SK-N-SH (cell line): ENCODE results near the gene DCBLD1. TPM values are rescaled to one million over a fixed set of nuclear protein-coding genes. Genes with fewer than 3 reads are reported as not detected.

Source experiments
- CTCF ChIA-PET: fragments of 300-600, 350-600 bp; formaldehyde crosslinking; extraction: SDS; loops from one replicate; lab custom pipeline; 2021; lab: Yijun Ruan, JAX
- POLR2A ChIA-PET: fragments of 350-600 bp; sonication (Branson Sonifier 250); formaldehyde crosslinking; extraction: SDS; loops from one replicate; lab custom pipeline; 2020; ENCODE audit warnings: antibody characterized with exemption, inconsistent platforms; lab: Yijun Ruan, JAX
- DNase-seq: peaks from one replicate; pipeline ENCODE4 v3.0.0; 2012
- H2AFZ ChIP-seq: fragments of 200-600 bp; sonication (generic); 2 replicates; pipeline ENCODE4 v1.8.1; 2016; ENCODE audit warnings: antibody characterized with exemption, mild to moderate bottlenecking, low read depth
- H3F3A ChIP-seq: fragments of 200-600 bp; sonication (generic); replicated peaks from 2 replicates; pipeline ENCODE3; 2016; ENCODE audit warnings: antibody characterized with exemption, mild to moderate bottlenecking; ENCODE audit not compliant: insufficient read depth
- H3K27ac ChIP-seq, 2 experiments: fragments of 200-500 bp in 1 of 2; fragments of 200-600 bp in 1 of 2; sonication (Bioruptor generic) in 1 of 2; sonication (generic), shearing (Covaris generic) in 1 of 2; 2 replicates each; pipeline versions ENCODE4 v1.5.1 to v1.6.1; 2014 to 2016; ENCODE audit warnings: low read depth in 2 of 2, inconsistent platforms in 1 of 2, low read length in 1 of 2, mild to moderate bottlenecking in 1 of 2, mixed read lengths in 1 of 2
- H3K27me3 ChIP-seq: fragments of 200-600 bp; sonication (generic), shearing (Covaris generic); 2 replicates; pipeline ENCODE4 v1.6.1; 2016; ENCODE audit warnings: mixed run types; ENCODE audit not compliant: insufficient read depth
- H3K36me3 ChIP-seq, 2 experiments: fragments of 200-500 bp in 1 of 2; fragments of 200-600 bp in 1 of 2; sonication (Bioruptor generic) in 1 of 2; sonication (generic) in 1 of 2; replicated peaks in 1 of 2; 2 replicates each; pipeline versions ENCODE3 to v1.5.1; 2014 to 2016; ENCODE audit warnings: low read length in 1 of 2, mild to moderate bottlenecking in 1 of 2; ENCODE audit not compliant: insufficient read depth in 2 of 2, control insufficient read depth in 1 of 2
- H3K4me1 ChIP-seq, 2 experiments: fragments of 200-500 bp in 1 of 2; fragments of 200-600 bp in 1 of 2; sonication (Bioruptor generic) in 1 of 2; sonication (generic), shearing (Covaris generic) in 1 of 2; 2 replicates each; pipeline versions ENCODE4 v1.5.1 to v1.6.1; 2014 to 2016; ENCODE audit warnings: low read depth in 1 of 2, low read length in 1 of 2, mixed run types in 1 of 2; ENCODE audit not compliant: insufficient read depth in 2 of 2, control insufficient read depth in 1 of 2
- H3K4me2 ChIP-seq: fragments of 200-600 bp; sonication (generic), shearing (Covaris generic); 2 replicates; pipeline ENCODE4 v1.6.1; 2017; ENCODE audit warnings: mixed run types
- H3K4me3 ChIP-seq, 2 experiments: fragments of 200-500 bp in 1 of 2; fragments of 200-600 bp in 1 of 2; sonication (Bioruptor generic) in 1 of 2; sonication (generic), shearing (Covaris generic) in 1 of 2; 2 replicates each; pipeline versions ENCODE4 v1.5.1 to v1.8.1; 2014 to 2016; ENCODE audit warnings: low read depth in 2 of 2, inconsistent platforms in 1 of 2, low read length in 1 of 2, mild to moderate bottlenecking in 1 of 2, mixed read lengths in 1 of 2, moderate library complexity in 1 of 2
- H3K79me2 ChIP-seq: fragments of 200-600 bp; sonication (generic); 2 replicates; pipeline ENCODE4 v1.8.1; 2017; ENCODE audit warnings: mild to moderate bottlenecking; ENCODE audit not compliant: insufficient read depth
- H3K9ac ChIP-seq: fragments of 200-600 bp; sonication (generic); 2 replicates; pipeline ENCODE4 v1.6.1; 2017; ENCODE audit warnings: mixed run types
- H3K9me2 ChIP-seq: fragments of 200-600 bp; sonication (generic); 2 replicates; pipeline ENCODE4 v1.6.1; 2017; ENCODE audit warnings: mixed run types
- H3K9me3 ChIP-seq: fragments of 200-600 bp; sonication (generic); 2 replicates; pipeline ENCODE4 v1.6.1; 2017; ENCODE audit warnings: mixed run types, mild to moderate bottlenecking, moderate library complexity
- H4K20me1 ChIP-seq: fragments of 200-600 bp; sonication (generic); 2 replicates; pipeline ENCODE4 v1.6.1; 2017; ENCODE audit warnings: mild to moderate bottlenecking, mixed run types; ENCODE audit not compliant: insufficient read depth
- CHD2 ChIP-seq: fragments of 150-350 bp; IDR thresholded peaks from 2 replicates; pipeline ENCODE4 v1.6.1; 2018; ENCODE audit warnings: low read length; ENCODE audit not compliant: partially characterized antibody
- FOXM1 ChIP-seq: IDR thresholded peaks from 2 replicates; pipeline ENCODE4 v1.4.0; 2012; ENCODE audit warnings: low read depth, mild to moderate bottlenecking
- NFIC ChIP-seq: IDR thresholded peaks from 2 replicates; pipeline ENCODE4 v1.4.0; 2012; ENCODE audit warnings: borderline replicate concordance
- REST ChIP-seq: IDR thresholded peaks from 2 replicates; pipeline ENCODE4 v1.6.1; 2012; ENCODE audit warnings: mild to moderate bottlenecking, low read depth, low read length, moderate library complexity
- RFX5 ChIP-seq: IDR thresholded peaks from 2 replicates; pipeline ENCODE4 v1.6.1; 2012; ENCODE audit warnings: mild to moderate bottlenecking, improper control_type of control experiment, low read length
- SIN3A ChIP-seq: IDR thresholded peaks from 2 replicates; pipeline ENCODE4 v1.6.1; 2012; ENCODE audit warnings: low read depth, mild to moderate bottlenecking, low read length, moderate library complexity, borderline replicate concordance
- TAF1 ChIP-seq: IDR thresholded peaks from 2 replicates; pipeline ENCODE4 v1.6.1; 2012; ENCODE audit warnings: low read depth, mild to moderate bottlenecking, low read length, moderate library complexity, borderline replicate concordance
- YY1 ChIP-seq: IDR thresholded peaks from 2 replicates; pipeline ENCODE4 v1.4.0; 2012; ENCODE audit warnings: low read depth, mild to moderate bottlenecking
- WGBS: methylation state at CpG from one replicate; pipeline ENCODE4 v1.1.6; 2017; ENCODE audit warnings: low lambda C conversion rate; 5-methylcytosine and 5-hydroxymethylcytosine counted together
- polyA plus RNA-seq, 3 experiments: library from polyadenylated mRNA; depleted of rRNA; stranded (reverse); fragments of >200 nt; gene quantifications; 2 replicates each; pipeline ENCODE4 v1.2.3, GENCODE V29; 2012
- TF ChIP-seq, protein P1 (sequence below): fragments of 150-350 bp; IDR thresholded peaks from 2 replicates; pipeline ENCODE4 v1.6.1; 2017; ENCODE audit warnings: antibody characterized with exemption, low read length, low read depth, borderline replicate concordance
- TF ChIP-seq, protein P2 (sequence below): IDR thresholded peaks from 2 replicates; pipeline ENCODE4; 2012
- TF ChIP-seq, protein P3 (sequence below): IDR thresholded peaks from 2 replicates; pipeline ENCODE4 v1.4.0; 2012; ENCODE audit warnings: low read depth, borderline replicate concordance
- TF ChIP-seq, protein P4 (sequence below): fragments of 200-600 bp; sonication (generic); IDR thresholded peaks from 2 replicates; pipeline ENCODE4 v1.6.1; 2017; ENCODE audit warnings: antibody characterized with exemption, mild to moderate bottlenecking, moderate library complexity

The DCBLD1 gene
- polyA plus RNA-seq, 1 of the 3 experiments (the other 2 are of a cell fraction) = 82.2 TPM

DNA sequence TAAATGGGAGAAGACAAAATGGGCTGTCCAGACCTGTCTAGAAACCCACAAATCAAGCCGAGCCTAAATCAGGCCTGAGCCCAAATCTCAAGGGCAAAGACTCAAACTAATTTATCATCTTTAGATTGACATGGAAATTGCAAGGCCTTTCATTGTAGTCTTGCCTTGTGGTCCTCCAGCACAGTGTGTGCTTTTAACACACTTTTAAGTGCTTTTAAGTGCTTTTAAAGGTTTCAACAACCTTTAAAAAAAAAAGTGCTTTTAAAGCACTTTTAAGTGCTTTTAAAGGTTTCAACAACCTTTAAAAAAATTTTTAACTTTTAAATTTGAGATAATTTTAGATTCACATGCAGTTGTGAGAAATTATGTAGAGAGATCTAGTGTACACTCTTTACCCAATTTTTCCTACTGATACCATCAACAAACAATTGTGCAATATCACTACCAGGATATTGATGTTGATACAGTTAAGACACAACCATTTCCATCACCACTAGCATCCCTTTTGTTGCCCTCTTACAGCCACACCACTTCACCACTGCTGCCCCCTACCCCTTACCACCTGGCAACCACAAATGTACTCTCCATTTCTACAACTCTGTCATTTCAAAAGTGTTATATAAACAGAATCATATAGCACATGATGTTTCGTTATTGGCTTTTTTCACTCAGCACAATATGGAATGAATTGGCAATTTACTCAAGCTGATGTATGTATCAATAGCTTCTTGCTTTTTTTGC is 23.1 kb upstream of the DCBLD1 start:
- H3K4me3 ChIP-seq = no peak overlapping the region
- H3K9ac ChIP-seq = no peak overlapping the region
- 40% methylated on average over 2 of the region's 2 CpGs for WGBS
- no peaks in the 10 kb centered on the region for H3K9me3 ChIP-seq
- no peaks in the 10 kb centered on the region for H4K20me1 ChIP-seq
- no peak overlapping the region for H2AFZ ChIP-seq
- no peaks in the 10 kb centered on the region for H3K27me3 ChIP-seq
- POLR2A ChIA-PET = no interaction called here
- H3K27ac ChIP-seq = no peak overlapping the region
- no peaks in the 10 kb centered on the region for H3K9me2 ChIP-seq
- CTCF ChIA-PET = no interaction called here
- TF ChIP-seq, protein P1, sequence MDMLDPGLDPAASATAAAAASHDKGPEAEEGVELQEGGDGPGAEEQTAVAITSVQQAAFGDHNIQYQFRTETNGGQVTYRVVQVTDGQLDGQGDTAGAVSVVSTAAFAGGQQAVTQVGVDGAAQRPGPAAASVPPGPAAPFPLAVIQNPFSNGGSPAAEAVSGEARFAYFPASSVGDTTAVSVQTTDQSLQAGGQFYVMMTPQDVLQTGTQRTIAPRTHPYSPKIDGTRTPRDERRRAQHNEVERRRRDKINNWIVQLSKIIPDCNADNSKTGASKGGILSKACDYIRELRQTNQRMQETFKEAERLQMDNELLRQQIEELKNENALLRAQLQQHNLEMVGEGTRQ = no peak
- TF ChIP-seq FOXM1 (no peak), NFIC (no peak)
- TF ChIP-seq, protein P2, sequence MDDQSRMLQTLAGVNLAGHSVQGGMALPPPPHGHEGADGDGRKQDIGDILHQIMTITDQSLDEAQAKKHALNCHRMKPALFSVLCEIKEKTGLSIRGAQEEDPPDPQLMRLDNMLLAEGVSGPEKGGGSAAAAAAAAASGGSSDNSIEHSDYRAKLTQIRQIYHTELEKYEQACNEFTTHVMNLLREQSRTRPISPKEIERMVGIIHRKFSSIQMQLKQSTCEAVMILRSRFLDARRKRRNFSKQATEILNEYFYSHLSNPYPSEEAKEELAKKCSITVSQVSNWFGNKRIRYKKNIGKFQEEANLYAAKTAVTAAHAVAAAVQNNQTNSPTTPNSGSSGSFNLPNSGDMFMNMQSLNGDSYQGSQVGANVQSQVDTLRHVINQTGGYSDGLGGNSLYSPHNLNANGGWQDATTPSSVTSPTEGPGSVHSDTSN = peak; percentile 24; the same call in 1 of the 2 replicates
- TF ChIP-seq, protein P3, sequence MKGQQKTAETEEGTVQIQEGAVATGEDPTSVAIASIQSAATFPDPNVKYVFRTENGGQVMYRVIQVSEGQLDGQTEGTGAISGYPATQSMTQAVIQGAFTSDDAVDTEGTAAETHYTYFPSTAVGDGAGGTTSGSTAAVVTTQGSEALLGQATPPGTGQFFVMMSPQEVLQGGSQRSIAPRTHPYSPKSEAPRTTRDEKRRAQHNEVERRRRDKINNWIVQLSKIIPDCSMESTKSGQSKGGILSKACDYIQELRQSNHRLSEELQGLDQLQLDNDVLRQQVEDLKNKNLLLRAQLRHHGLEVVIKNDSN = no peak
- H3K79me2 ChIP-seq = no peaks in the 10 kb centered on the region; the same call in 1 of the 2 replicates
- H3K36me3 ChIP-seq = peaks cover 0 to 6% of the 10 kb centered on the region in 2 experiments
- H3F3A ChIP-seq = peaks cover 17% of the 10 kb centered on the region
- H3K4me1 ChIP-seq = peaks cover 0 to 3% of the 10 kb centered on the region in 2 experiments; a peak in 1 of 4 replicates
- no peak overlapping the region for H3K4me2 ChIP-seq
- DNase-seq = no peak

DNA sequence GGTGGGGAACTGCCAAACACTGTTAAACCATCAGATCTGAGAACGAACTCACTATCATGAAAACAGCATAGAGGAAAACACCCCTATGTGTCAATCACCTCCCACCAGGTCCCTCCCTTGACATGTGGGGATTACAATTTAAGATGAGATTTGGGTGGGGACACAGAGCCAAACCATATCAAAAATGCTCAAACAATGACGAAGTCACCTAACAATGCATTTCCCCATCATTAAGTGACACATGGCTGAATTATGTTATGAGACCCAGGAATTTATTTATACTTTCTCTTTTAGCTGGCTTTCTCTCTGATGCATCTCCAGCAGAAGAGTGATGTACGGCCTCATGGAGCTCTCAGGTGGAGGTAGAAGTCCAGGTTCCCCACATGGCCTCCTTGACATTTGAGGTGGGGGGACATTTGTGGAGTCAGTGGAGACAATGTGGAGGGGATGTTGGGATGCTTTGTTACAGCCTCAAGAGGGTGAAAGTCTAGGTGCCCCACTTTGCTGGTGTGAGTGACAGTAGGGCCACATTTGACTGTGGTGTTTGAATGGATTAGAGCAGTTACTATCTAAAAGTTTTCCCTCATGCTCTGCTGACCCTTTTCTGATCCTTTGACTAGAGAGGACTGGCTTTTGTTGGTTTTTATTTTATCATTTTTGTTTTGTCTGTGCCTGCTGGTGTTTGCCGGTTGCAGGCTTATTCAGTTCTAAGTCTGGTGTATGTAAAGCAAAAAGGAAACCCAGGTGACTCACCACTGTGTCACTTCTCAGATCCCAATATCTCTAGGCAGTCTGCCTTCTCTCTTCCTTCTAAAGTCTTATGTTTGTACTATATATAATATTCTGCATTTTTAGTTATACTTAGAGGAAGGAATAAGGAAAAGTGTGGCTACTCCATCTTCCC is 18.5 kb upstream of the DCBLD1 start:
- Histone ChIP-seq H3K79me2 (no peaks in the 10 kb centered on the region), H3K4me2 (peak overlapping the region; percentile 86), H3K9me3 (no peaks in the 10 kb centered on the region), H3K9me2 (no peaks in the 10 kb centered on the region), H4K20me1 (no peaks in the 10 kb centered on the region), H3K4me3 (peak overlapping the region in 1 of 2 experiments; percentile 56; a peak in 3 of 4 replicates), H3K9ac (peak overlapping the region; percentile 68; the same call in 1 of the 2 replicates), H3K27ac (peak overlapping the region; percentile 58 to 92), H3K27me3 (no peaks in the 10 kb centered on the region), H2AFZ (peak overlapping the region; percentile 58), H3K4me1 (peaks cover 0 to 11% of the 10 kb centered on the region in 2 experiments; a peak in 3 of 4 replicates), H3F3A (peaks cover 29% of the 10 kb centered on the region), H3K36me3 (peaks cover 0 to 6% of the 10 kb centered on the region in 2 experiments)
- DNase-seq = no peak
- CTCF ChIA-PET = interaction anchor here (1.0 kb wide), 1 partner anchor 14 kb away, joined by 4 read pairs; no protein-coding TSS in a partner anchor
- WGBS = 23% methylated on average over 4 of the region's 4 CpGs
- POLR2A ChIA-PET = no interaction called here
- TF ChIP-seq, protein P2 = peak; percentile 69
- TF ChIP-seq REST (no peak), YY1 (peak; percentile 22; the same call in 1 of the 2 replicates), SIN3A (no peak), CHD2 (no peak), FOXM1 (no peak), TAF1 (no peak), RFX5 (no peak)
- TF ChIP-seq, protein P4, sequence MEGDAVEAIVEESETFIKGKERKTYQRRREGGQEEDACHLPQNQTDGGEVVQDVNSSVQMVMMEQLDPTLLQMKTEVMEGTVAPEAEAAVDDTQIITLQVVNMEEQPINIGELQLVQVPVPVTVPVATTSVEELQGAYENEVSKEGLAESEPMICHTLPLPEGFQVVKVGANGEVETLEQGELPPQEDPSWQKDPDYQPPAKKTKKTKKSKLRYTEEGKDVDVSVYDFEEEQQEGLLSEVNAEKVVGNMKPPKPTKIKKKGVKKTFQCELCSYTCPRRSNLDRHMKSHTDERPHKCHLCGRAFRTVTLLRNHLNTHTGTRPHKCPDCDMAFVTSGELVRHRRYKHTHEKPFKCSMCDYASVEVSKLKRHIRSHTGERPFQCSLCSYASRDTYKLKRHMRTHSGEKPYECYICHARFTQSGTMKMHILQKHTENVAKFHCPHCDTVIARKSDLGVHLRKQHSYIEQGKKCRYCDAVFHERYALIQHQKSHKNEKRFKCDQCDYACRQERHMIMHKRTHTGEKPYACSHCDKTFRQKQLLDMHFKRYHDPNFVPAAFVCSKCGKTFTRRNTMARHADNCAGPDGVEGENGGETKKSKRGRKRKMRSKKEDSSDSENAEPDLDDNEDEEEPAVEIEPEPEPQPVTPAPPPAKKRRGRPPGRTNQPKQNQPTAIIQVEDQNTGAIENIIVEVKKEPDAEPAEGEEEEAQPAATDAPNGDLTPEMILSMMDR = no peak
